Mucosa of rectum (tissue), 2 donors: ENCODE results near the gene FBXO31.
"Not testable (repeated sequence)": the region's sequence is repeated elsewhere in the genome, so short reads cannot be mapped to it uniquely, and the experiment has no call there.

Source experiments
- H3K27ac ChIP-seq, 2 donors: one replicate each; pipeline ENCODE4 v1.7.0; 2013; ENCODE audit warnings: inconsistent platforms in 2 of 2, low read depth in 2 of 2, low read length in 2 of 2
- H3K27me3 ChIP-seq, 2 donors: one replicate each; pipeline ENCODE4 v1.7.0; 2013; ENCODE audit warnings: low read length in 2 of 2; ENCODE audit not compliant: control insufficient read depth in 2 of 2, insufficient read depth in 2 of 2
- H3K36me3 ChIP-seq, 2 donors: one replicate each; pipeline ENCODE4 v1.7.0; 2013; ENCODE audit warnings: low read length in 2 of 2; ENCODE audit not compliant: control insufficient read depth in 2 of 2, insufficient read depth in 2 of 2
- H3K4me1 ChIP-seq, 2 donors: one replicate each; pipeline ENCODE4 v1.7.0; 2013; ENCODE audit warnings: low read length in 2 of 2, mild to moderate bottlenecking in 1 of 2; ENCODE audit not compliant: control insufficient read depth in 2 of 2, insufficient read depth in 2 of 2
- H3K4me3 ChIP-seq, 2 donors: one replicate each; pipeline ENCODE4 v1.7.0; 2013; ENCODE audit warnings: low read length in 2 of 2
- H3K9ac ChIP-seq, 2 donors: one replicate each; pipeline ENCODE4 v1.7.0; 2013; ENCODE audit warnings: low read length in 2 of 2, low read depth in 1 of 2, mild to moderate bottlenecking in 1 of 2
- H3K9me3 ChIP-seq, 2 donors: one replicate each; pipeline ENCODE4 v1.7.0; 2013; ENCODE audit warnings: low read length in 2 of 2; ENCODE audit not compliant: control insufficient read depth in 2 of 2
- donor health status: healthy.
- donor health status: Normal muscosa, but diverticular disease.

The FBXO31 gene

DNA sequence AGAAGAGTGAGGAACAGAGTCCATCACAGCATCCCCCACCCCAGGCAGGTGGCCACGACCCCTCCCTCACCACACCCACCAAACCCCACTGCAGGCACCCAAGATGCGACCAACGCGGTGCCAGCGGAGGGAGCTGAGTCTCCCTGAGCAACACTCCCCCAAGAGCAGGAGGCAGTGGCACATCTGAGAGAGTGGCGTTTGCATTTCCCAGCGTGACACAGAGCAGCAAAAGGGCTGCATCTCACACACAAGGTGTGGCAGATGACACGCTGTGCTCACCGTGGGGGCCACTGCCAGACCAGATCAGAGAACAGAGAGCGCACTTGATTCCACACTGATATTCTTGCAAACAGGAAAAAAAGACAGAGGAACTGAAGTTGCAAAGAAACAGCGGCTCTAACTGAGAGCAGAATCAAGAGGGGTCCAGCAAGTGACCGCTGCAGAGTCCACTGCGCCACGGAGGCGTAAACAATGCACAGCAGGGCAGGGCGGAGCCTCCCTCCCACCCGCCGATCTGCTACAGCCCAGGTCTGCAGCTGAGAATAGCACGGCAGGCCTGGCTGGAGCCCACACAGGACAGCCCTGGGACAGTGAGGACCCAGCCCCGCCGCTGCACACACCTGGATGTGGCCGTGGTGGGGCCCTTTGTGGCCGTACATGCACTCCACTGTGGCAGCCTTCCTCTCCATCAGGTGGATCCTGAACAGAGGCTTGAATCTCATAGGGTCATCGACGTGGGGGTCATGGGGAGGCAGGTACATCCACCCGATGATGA lies 40.4 kb downstream of the FBXO31 start:
- Histone ChIP-seq H3K27me3 (no peaks in the 10 kb centered on the region), H3K4me1 (peaks cover 0 to 7% of the 10 kb centered on the region in 2 donors), H3K9me3 (no peaks in the 10 kb centered on the region), H3K27ac (no peak overlapping the region), H3K4me3 (no peak overlapping the region), H3K36me3 (peaks cover 46 to 51% of the 10 kb centered on the region in 2 donors), H3K9ac (no peak overlapping the region)

DNA sequence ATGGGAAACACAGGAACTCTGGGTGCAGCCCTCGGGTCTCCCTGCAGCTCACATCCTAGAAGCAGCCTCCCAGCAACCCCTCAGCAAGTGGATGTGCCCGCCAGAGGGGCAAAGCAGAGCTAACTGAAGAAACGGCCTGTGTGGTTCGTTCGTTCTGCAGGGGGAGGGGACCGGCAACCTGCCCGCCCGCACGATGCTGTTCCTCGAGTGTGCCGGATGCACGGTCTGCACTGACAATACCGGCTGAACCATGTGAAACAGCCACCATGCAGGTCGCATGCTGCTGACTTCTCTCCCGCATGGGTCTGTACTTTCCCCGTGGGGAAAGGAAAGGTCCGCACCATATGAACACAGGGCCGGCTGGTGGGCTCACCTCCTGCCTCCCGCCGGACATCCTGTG lies 41.1 kb downstream of the FBXO31 start:
- Histone ChIP-seq H3K27me3 (no peaks in the 10 kb centered on the region), H3K36me3 (peaks cover 47 to 50% of the 10 kb centered on the region in 2 donors), H3K9me3 (no peaks in the 10 kb centered on the region), H3K4me3 (no peak overlapping the region), H3K27ac (no peak overlapping the region), H3K4me1 (peaks cover 0 to 7% of the 10 kb centered on the region in 2 donors), H3K9ac (no peak overlapping the region)

DNA sequence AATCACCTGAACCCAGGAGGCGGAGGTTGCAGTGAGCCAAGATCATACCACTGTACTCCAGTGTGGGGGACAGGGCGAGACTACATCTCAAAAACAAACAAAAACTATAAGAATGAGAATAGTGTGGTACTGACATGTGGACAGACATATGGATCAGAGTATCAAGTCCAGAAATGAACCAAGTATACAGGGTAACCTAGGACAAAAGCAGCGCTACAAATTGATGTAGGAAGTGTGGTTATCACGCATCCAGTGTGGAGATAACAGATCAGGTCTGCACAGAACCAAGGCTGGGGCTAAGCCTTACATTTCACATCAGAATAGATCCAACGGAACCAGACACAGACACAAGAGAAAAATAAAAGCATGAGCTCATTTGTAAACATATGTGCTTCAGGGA lies 43.4 kb downstream of the FBXO31 start:
- Histone ChIP-seq H3K4me3 (no peak overlapping the region), H3K9ac (no peak overlapping the region), H3K36me3 (peaks cover 49 to 58% of the 10 kb centered on the region in 2 donors), H3K9me3 (no peaks in the 10 kb centered on the region), H3K27ac (no peak overlapping the region), H3K4me1 (no peaks in the 10 kb centered on the region), H3K27me3 (no peaks in the 10 kb centered on the region)

DNA sequence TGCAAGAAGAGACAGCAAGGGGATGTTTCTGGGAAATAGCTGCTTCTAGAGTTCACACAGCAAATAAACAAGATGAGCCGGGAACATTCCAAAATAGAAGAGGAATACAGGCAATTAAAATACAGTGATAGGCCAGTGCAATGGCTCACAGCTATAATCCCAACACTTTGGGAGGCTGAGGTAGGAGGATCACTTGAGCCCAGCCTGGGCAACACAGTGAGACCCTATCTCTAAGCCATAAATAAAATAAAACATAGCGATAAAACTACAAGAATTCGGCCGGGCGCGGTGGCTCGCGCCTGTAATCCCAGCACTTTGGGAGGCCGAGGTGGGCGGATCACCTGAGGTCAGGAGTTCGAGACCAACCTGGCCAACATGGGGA lies 43.9 kb downstream of the FBXO31 start:
- not testable (repeated sequence) for H3K27ac ChIP-seq, H3K4me3 ChIP-seq, H3K9ac ChIP-seq, H3K4me1 ChIP-seq, H3K9me3 ChIP-seq, H3K27me3 ChIP-seq
- H3K36me3 ChIP-seq = peaks cover 53 to 61% of the 10 kb centered on the region in 2 donors

DNA sequence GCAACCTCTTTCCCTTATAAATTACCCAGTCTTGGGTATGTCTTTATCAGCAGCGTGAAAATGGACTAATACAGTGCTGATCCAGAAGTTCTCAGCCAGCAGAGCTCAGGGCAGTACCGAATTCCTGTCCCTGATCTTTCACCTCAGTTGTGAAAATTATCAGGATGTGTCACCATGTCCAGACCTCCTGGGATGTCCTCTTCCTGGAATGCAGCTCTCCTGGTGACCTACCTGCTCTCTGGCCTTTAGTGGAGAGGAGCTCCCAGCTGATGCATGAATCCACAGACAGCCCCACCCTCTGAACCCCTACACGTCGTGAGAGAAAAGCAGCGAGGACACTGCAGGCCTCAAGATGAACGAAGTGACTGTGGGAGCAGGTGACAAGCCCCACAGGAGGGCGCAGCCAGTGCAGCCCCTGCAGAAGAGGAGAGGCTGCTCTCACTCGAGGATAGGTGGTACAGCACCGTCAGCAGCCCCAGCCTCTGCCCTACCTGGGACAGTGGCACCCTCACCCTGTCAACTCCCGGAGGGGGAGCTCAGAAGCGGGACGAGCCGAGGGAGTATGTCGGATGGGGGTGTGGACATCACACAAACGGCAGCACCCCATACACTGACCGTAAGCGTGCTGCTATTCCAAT lies 44.4 kb downstream of the FBXO31 start:
- no peaks in the 10 kb centered on the region for H3K27me3 ChIP-seq
- no peaks in the 10 kb centered on the region for H3K9me3 ChIP-seq
- H3K4me3 ChIP-seq = no peak overlapping the region
- H3K36me3 ChIP-seq = peaks cover 58 to 66% of the 10 kb centered on the region in 2 donors
- no peak overlapping the region for H3K9ac ChIP-seq
- no peak overlapping the region for H3K27ac ChIP-seq
- H3K4me1 ChIP-seq = no peaks in the 10 kb centered on the region

DNA sequence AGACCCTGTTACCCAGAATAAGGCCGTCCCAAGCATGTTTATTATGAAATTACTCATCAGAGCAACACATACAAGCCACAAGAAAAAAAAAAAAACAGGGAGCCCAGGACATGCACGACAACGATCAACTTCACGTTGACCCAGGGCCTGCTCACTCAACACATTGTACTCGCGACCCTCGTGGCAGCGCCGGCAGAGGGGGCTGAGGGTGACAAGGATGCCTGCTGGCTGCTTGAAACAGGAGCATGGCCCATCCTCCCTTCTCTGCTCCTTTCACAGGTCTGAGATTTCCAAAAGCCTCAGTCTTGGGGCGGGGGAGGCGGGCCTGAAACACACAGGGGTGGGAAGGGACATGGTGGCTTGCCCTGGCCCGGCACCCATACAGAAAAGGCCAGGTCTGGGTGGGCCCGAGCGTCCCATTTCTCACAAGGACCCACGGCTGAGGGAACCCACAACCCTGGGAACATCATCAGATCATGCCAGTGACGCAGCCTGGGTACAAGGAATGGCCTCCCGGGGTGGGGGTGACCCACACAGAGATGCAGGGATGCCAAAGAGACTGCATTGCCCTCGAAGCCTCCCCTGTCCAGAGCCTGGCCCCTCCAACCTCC lies 45.3 kb downstream of the FBXO31 start:
- Histone ChIP-seq H3K27ac (no peak overlapping the region), H3K9ac (no peak overlapping the region), H3K36me3 (peaks cover 62% of the 10 kb centered on the region in 2 donors), H3K9me3 (no peaks in the 10 kb centered on the region), H3K4me3 (no peak overlapping the region), H3K4me1 (no peaks in the 10 kb centered on the region), H3K27me3 (no peaks in the 10 kb centered on the region)

DNA sequence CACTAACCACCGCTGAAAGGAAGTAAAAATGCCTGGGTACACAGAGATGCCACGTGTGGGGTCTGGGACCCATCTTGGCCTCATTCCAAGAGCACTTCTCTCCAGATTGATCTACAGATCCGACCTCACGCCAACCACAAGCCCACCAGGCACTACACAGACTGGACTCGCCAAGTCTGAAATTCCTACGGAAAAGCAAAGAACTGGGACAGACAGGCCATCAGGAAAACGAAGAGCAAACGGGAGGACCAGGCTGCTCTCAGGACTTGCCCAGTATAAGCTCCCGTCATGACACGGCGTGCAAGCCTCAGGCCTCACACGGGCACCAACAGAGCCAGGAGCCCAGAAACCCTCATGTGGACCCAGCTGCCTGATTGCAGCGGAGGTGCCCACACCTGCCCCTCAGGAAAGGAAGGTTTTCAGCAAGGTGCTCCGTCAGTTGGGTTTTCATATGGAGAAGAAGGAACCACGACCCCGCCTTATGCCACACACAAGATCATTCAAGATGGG lies 46.3 kb downstream of the FBXO31 start:
- H3K36me3 ChIP-seq = peaks cover 54 to 60% of the 10 kb centered on the region in 2 donors
- H3K9me3 ChIP-seq = no peaks in the 10 kb centered on the region
- no peaks in the 10 kb centered on the region for H3K27me3 ChIP-seq
- no peaks in the 10 kb centered on the region for H3K4me1 ChIP-seq
- H3K4me3 ChIP-seq = no peak overlapping the region
- H3K9ac ChIP-seq = no peak overlapping the region
- H3K27ac ChIP-seq = no peak overlapping the region

DNA sequence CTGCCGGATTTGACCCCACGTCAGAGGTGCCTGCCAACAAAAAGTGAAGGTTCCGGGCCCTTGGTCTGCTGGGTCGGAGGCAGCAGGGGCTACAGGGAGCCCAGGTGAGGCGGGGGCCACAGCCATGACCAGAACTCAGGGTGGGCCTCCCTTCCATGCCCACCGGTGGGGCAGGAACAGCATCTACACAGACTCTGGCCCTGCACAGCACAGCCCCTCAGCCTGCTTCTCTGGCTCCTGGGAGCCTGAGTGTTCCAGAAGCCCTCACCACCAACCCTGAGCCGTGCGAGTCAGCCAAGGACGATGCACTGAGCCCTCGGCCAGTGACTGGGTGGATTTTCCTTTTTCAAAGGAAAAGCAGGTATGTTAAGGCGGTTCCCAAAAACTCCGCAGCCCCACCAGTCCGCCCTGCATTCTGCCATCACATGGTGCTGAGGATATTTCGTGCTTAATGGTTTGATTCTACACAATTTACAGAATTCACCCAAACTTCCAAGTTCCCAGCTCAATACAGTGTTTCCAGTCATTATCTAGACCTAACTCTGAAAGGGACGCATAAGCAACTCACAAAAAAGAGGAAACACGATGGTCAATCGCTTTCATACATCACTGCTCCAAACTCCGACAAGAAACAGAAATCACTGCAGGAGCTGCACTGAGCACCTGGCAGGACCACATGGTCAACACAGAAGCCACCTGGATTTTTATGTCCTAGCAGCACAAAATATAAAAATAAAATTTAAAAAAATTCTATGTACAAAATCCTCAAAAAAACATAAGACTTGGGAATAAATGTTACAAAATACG lies 46.9 kb downstream of the FBXO31 start:
- Histone ChIP-seq H3K4me1 (no peaks in the 10 kb centered on the region), H3K9me3 (no peaks in the 10 kb centered on the region), H3K27ac (no peak overlapping the region), H3K27me3 (no peaks in the 10 kb centered on the region), H3K36me3 (peaks cover 48 to 59% of the 10 kb centered on the region in 2 donors), H3K4me3 (no peak overlapping the region), H3K9ac (no peak overlapping the region)

DNA sequence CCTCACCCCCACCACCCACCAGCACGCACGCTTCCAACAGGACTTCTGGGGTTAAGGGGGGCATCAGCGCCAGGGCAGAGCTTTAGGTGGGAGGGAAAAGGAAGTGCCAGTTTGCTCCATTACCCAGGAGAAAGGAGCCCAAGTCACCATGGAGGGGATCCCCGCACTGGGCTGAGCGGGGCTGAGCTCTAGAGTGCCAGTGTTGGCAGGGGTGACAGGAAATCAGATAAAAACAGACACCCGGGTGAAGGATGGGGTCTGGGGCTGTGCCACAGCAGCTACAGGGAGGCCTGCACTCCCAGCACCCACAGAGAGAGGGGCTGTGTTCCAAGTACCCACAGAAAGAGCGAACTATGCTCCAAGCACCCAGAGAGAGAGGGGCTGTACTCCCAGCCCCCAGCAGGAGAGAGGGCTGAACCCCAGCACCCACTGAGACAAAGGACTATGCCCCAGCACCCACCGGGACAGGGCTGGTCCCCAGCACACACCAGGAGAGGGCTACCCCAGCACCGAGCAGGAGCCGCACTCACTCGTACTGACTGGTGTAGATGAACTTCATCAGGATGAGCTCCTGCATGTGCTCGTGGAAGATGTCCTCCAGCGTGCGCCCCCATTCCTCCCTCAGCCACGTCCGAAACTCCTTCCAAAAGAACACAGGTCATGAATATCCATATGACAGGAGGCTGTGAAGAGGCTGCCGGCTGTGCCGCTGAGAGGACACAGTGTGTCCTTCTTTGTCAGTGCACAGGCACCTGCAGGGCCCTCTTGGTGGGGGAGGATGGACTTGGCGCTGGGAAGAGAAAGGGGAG lies 47.7 kb downstream of the FBXO31 start:
- peaks cover 54 to 60% of the 10 kb centered on the region in 2 donors for H3K36me3 ChIP-seq
- H3K4me3 ChIP-seq = no peak overlapping the region
- no peaks in the 10 kb centered on the region for H3K9me3 ChIP-seq
- H3K9ac ChIP-seq = no peak overlapping the region
- H3K4me1 ChIP-seq = no peaks in the 10 kb centered on the region
- no peaks in the 10 kb centered on the region for H3K27me3 ChIP-seq
- no peak overlapping the region for H3K27ac ChIP-seq
